LNCAP (cell line): Measurements from ENCODE around the gene LIMCH1.

Experiments
- CTCF ChIP-seq: fragments of 450-650 bp; IDR thresholded peaks from 2 replicates; pipeline ENCODE4 v1.5.1; 2017; ENCODE audit warnings: mild to moderate bottlenecking

The LIMCH1 gene

GRCh38 chr4:41722181-41722580, 184.2 kb downstream of the LIMCH1 start:
- TF ChIP-seq CTCF, result no peak

- TF ChIP-seq CTCF, result no peak
These were observed 185.3 kb downstream of the LIMCH1 start for GRCh38 chr4:41723286-41723685.

- TF ChIP-seq CTCF, result peak; percentile 36; the same call in 1 of the 2 replicates
These were observed 187.3 kb downstream of the LIMCH1 start for GRCh38 chr4:41725254-41725653.

GRCh38 chr4:41727861-41728572, 190.1 kb downstream of the LIMCH1 start:
- no peak for TF ChIP-seq CTCF

GRCh38 chr4:41728573-41728913, 190.6 kb downstream of the LIMCH1 start:
- no peak for TF ChIP-seq CTCF

DNA sequence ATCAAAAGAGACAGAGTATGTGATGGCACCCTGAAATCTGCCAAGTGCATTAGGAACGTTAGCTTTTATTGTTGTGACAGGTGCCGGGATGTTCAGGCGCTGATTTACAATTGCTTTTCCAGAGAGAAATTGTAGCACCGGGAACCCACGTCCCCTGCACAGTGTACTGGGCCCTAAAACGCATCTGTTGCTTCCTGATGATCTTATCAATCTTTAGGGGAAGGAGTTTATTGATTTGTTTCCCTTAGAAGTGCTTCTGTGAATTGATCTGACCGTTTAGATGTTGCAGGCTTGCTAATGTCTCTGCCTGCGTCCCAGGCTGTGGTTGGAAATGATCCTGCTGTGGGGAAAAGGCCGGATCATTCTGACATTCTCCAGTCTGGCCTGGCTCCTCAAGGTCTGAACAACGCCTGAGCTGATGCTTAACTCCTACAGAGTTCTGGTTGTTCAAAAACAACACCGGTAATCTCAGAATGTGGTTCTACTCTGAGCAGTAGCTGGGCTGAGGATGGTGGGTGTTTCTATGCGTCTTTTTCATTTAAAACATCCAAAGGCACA, 193.7 kb downstream of the LIMCH1 start:
- TF ChIP-seq CTCF, result no peak

DNA sequence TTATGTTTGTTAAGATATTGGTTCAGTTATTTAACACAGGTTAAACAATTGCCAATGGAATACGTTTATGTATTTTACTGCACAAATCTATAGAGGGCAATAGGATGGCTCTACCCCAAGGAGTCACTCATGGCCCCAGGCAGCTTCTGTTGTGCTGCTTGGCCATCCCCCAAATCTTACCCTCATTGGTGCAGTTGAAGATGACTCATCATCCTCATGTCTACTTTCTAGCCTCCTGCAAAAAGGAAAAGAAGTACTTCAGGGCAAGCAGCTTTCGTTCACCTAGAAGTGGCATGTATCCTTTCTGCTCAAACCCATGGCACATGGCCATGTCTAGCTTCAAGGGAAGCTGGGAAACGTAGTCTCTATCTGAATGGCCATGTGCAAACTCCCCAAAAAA, 196.4 kb downstream of the LIMCH1 start:
- no peak for TF ChIP-seq CTCF
